Caco-2 (cell line): ENCODE data around the gene PPAN. TPM values are rescaled to one million over a fixed set of nuclear protein-coding genes. Genes with fewer than 3 reads are reported as not detected.

Experiments
- BruUV-seq: library from RNA; stranded (reverse); fragments of 400-500 nt; replicated peaks from 2 replicates; lab custom pipeline; 2021; lab: Mats Ljungman, UMichigan
- CTCF ChIA-PET: fragments of 300-600 bp; sonication (Branson Sonifier 250); formaldehyde crosslinking; loops from one replicate; lab custom pipeline; 2022; ENCODE audit warnings: antibody characterized with exemption; lab: Charles Lee
- POLR2A ChIA-PET: fragments of 300-600 bp; sonication (Branson Sonifier 250); formaldehyde crosslinking; loops from one replicate; lab custom pipeline; 2022; ENCODE audit warnings: antibody characterized with exemption; lab: Charles Lee
- DNase-seq, 2 experiments: peaks; one replicate each; pipeline versions ENCODE4 v3.0.0 to v3.0.0-alpha.2; 2020 to 2022
- H3K27me3 ChIP-seq: replicated peaks from 2 replicates; pipeline ENCODE4 v1.6.0; 2011; ENCODE audit warnings: low read length; ENCODE audit not compliant: control insufficient read depth, insufficient read depth
- H3K36me3 ChIP-seq: 2 replicates; pipeline ENCODE4 v1.5.1; 2011; ENCODE audit warnings: low read length; ENCODE audit not compliant: control insufficient read depth, insufficient read depth
- H3K4me1 ChIP-seq: fragments of 250-450 bp; sonication (Bioruptor Pico); 2 replicates; pipeline ENCODE4 v1.5.1; 2020; ENCODE audit warnings: mild to moderate bottlenecking
- H3K4me3 ChIP-seq: 2 replicates; pipeline ENCODE4 v1.5.1; 2011; ENCODE audit warnings: low read depth, mild to moderate bottlenecking, control low read depth, low read length
- H3K9me3 ChIP-seq: fragments of 250-450 bp; sonication (Bioruptor Pico); 2 replicates; pipeline ENCODE4 v1.5.1; 2020; ENCODE audit warnings: mild to moderate bottlenecking, moderate library complexity
- H3K27ac Mint-ChIP-seq: one replicate; pipeline ENCODE4 v1.8.0; 2022; ENCODE audit warnings: mixed read lengths; ENCODE audit not compliant: unreplicated experiment
- H3K27me3 Mint-ChIP-seq: one replicate; pipeline ENCODE4 v1.8.0; 2022; ENCODE audit warnings: mixed read lengths; ENCODE audit not compliant: insufficient read depth, unreplicated experiment
- H3K36me3 Mint-ChIP-seq: one replicate; pipeline ENCODE4 v1.8.0; 2022; ENCODE audit warnings: mild to moderate bottlenecking, mixed read lengths; ENCODE audit not compliant: insufficient read depth, unreplicated experiment
- H3K4me1 Mint-ChIP-seq: one replicate; pipeline ENCODE4 v1.8.0; 2022; ENCODE audit warnings: low read depth, mixed read lengths; ENCODE audit not compliant: unreplicated experiment
- H3K4me3 Mint-ChIP-seq: one replicate; pipeline ENCODE4 v1.8.0; 2022; ENCODE audit warnings: mild to moderate bottlenecking, moderate library complexity, mixed read lengths; ENCODE audit not compliant: unreplicated experiment
- H3K9me3 Mint-ChIP-seq: one replicate; pipeline ENCODE4 v1.8.0; 2022; ENCODE audit warnings: mixed read lengths; ENCODE audit not compliant: unreplicated experiment
- intact Hi-C: fragments of 100-400 bp; cut with micrococcal nuclease; formaldehyde crosslinking; loops from one replicate; pipeline ENCODE4 v1.10.0; 2022; ENCODE audit not compliant: unreplicated experiment
- total RNA-seq: library from RNA; stranded (reverse); gene quantifications from 2 replicates; pipeline ENCODE4 v1.2.3, GENCODE V29; 2022
- TF ChIP-seq, protein P1 (sequence below), 2 experiments: fragments of 200-600 bp in 1 of 2; IDR thresholded peaks; 1 replicate in 1 of 2; 2 replicates in 1 of 2; pipeline versions ENCODE4 v1.5.1 to v1.8.0; 2011 to 2022; ENCODE audit warnings: antibody characterized with exemption in 1 of 2, control low read depth in 1 of 2, inconsistent platforms in 1 of 2, low read depth in 1 of 2, low read length in 1 of 2, mild to moderate bottlenecking in 1 of 2, moderate library complexity in 1 of 2; ENCODE audit not compliant: insufficient read depth in 1 of 2, severe bottlenecking in 1 of 2, unreplicated experiment in 1 of 2

Gene PPAN
- total RNA-seq, 1 experiment from 2014 or later, result 62.8 TPM

DNA sequence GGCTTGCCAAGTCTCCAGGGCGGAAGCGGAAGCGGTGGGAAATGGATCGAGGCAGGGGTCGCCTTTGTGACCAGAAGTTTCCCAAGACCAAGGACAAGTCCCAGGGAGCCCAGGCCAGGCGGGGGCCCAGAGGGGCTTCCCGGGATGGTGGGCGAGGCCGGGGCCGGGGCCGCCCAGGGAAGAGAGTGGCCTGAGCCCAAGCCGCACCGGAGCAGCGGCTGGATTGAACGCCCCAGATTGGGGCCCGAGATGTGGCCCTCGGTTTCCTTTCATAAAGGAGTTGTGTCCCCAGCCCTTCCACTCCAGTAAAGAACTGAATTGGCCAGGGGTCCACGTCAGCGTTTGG is 4.8 kb downstream of the PPAN start:
- TF ChIP-seq, protein P1, sequence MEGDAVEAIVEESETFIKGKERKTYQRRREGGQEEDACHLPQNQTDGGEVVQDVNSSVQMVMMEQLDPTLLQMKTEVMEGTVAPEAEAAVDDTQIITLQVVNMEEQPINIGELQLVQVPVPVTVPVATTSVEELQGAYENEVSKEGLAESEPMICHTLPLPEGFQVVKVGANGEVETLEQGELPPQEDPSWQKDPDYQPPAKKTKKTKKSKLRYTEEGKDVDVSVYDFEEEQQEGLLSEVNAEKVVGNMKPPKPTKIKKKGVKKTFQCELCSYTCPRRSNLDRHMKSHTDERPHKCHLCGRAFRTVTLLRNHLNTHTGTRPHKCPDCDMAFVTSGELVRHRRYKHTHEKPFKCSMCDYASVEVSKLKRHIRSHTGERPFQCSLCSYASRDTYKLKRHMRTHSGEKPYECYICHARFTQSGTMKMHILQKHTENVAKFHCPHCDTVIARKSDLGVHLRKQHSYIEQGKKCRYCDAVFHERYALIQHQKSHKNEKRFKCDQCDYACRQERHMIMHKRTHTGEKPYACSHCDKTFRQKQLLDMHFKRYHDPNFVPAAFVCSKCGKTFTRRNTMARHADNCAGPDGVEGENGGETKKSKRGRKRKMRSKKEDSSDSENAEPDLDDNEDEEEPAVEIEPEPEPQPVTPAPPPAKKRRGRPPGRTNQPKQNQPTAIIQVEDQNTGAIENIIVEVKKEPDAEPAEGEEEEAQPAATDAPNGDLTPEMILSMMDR (IDR thresholded peaks at IDR 0.05; ENCODE audit: insufficient read depth in 1 of 2, low read depth in 1 of 2, low read length in 1 of 2, severe bottlenecking in 1 of 2, unreplicated experiment in 1 of 2), result no peak

DNA sequence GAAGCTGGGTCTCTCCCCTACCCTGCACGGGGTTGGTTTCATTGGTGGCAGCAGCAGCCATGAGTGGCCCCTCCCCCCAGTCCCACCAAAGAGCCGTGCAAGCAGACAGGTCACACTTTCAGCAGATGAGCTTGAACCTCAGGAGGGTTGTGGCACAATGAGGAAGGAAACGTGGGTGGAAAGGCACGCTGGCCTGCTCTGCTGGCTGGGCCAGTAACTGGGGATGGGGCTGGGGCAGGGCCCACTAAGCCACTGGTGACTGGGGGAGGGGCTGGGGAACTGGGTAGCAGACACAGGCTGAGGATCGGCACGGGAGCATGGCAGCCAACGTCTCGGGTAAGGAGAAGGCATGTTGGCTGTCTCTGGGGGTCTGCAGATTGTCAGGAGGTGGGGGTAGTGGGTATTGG is 5.2 kb downstream of the PPAN start, which contains the start of gene P2RY11:
P2RY11 (plus strand) TSS at position 289 of the 407 bp plus-strand sequence; CDS start at position 318, 29 bp downstream.
- intact Hi-C loops, result loop anchor here (10.0 kb wide), 1 partner anchor 177 kb away; the partner anchor contains the start of gene OLFM2
- BruUV-seq, result no TSS peak
- peak within 1 kb of the TSS; percentile 75 for H3K27ac Mint-ChIP-seq
- TF ChIP-seq, protein P1 (IDR thresholded peaks at IDR 0.05; ENCODE audit: insufficient read depth in 1 of 2, low read depth in 1 of 2, low read length in 1 of 2, severe bottlenecking in 1 of 2, unreplicated experiment in 1 of 2), result no peak
- H3K4me1 Mint-ChIP-seq, result peaks cover 11% of the 10 kb centered on the region
- H3K36me3 Mint-ChIP-seq, result peaks cover 100% of the 10 kb centered on the region
- H3K9me3 ChIP-seq, result no peaks in the 10 kb centered on the region
- no peak within 1 kb of the TSS for H3K4me3 ChIP-seq
- no peaks in the 10 kb centered on the region for H3K9me3 Mint-ChIP-seq
- DNase-seq, result no peak
- H3K4me3 Mint-ChIP-seq, result no peak within 1 kb of the TSS
- ChIA-PET POLR2A (no interaction called here), CTCF (no interaction called here)
- H3K27me3 Mint-ChIP-seq, result no peaks in the 10 kb centered on the region
- H3K36me3 ChIP-seq, result peaks cover 2% of the 10 kb centered on the region
- H3K27me3 ChIP-seq, result no peaks in the 10 kb centered on the region
- H3K4me1 ChIP-seq, result no peaks in the 10 kb centered on the region; the same call in 1 of the 2 replicates

More for the DNA sequence above, 4.8 kb downstream of the PPAN start:
- Histone ChIP-seq H3K36me3 (peaks cover 2% of the 10 kb centered on the region), H3K27me3 (no peaks in the 10 kb centered on the region), H3K4me3 (no peak overlapping the region), H3K4me1 (no peaks in the 10 kb centered on the region; the same call in 1 of the 2 replicates), H3K9me3 (no peaks in the 10 kb centered on the region)
- BruUV-seq, result no TSS peak
- Mint-ChIP-seq H3K27me3 (no peaks in the 10 kb centered on the region), H3K9me3 (no peaks in the 10 kb centered on the region), H3K36me3 (peaks cover 100% of the 10 kb centered on the region), H3K4me3 (no peak overlapping the region), H3K27ac (no peak overlapping the region), H3K4me1 (peaks cover 11% of the 10 kb centered on the region)
- DNase-seq, result no peak
- ChIA-PET CTCF (no interaction called here), POLR2A (no interaction called here)
- intact Hi-C loops, result loop anchor here (10.0 kb wide), 1 partner anchor 176 kb away; the partner anchor contains the start of gene OLFM2

DNA sequence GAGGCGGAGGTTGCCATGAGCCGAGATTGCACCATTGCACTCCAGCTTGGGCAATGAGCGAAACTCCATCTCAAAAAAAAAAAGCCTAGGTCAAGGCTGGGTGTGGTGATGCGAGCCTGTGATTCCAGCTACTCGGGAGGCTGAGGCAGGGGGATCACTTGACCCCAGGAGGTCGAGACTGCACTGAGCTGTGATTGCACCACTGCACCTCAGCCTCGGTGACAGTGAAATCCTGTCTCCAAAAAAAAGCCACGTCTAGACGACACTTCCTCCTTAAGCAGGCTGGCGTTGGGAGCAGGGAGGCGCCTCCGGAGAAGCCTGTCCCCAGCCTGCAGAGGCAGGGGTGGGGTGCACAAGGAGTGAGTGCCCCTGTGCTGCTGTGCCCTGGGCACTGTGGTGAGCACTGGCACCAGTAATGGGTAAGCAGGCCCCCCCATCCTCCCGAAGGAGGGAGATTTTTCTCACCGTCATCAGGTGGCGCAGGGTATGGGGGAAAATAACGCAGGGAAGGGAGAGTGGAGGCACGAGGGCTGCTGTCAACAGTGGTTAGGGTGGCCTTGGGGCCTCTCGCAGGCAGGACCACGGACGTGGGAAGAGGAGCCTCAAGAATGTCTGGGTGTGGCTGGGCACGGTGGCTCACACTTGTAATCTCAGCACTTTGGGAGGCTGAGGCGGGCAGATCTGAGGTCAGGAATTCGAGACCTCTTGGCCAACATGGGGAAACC is 6.0 kb downstream of the PPAN start:
- Mint-ChIP-seq H3K36me3 (peaks cover 100% of the 10 kb centered on the region), H3K27ac (peak overlapping the region; percentile 75), H3K4me1 (peaks cover 6% of the 10 kb centered on the region), H3K9me3 (no peaks in the 10 kb centered on the region), H3K4me3 (no peak overlapping the region), H3K27me3 (no peaks in the 10 kb centered on the region)
- intact Hi-C loops, result loop anchor here (10.0 kb wide), 1 partner anchor 177 kb away; the partner anchor contains the start of gene OLFM2
- BruUV-seq, result no TSS peak
- DNase-seq, result no peak
- H3K27me3 ChIP-seq, result no peaks in the 10 kb centered on the region
- POLR2A ChIA-PET, result interaction anchor here (0.6 kb wide), 1 partner anchor 147 kb away, joined by 9 read pairs; no protein-coding TSS in a partner anchor
- peaks cover 2% of the 10 kb centered on the region for H3K36me3 ChIP-seq
- no peaks in the 10 kb centered on the region for H3K9me3 ChIP-seq
- no peaks in the 10 kb centered on the region; the same call in 1 of the 2 replicates for H3K4me1 ChIP-seq
- CTCF ChIA-PET, result no interaction called here
- no peak overlapping the region for H3K4me3 ChIP-seq
- TF ChIP-seq, protein P1 (IDR thresholded peaks at IDR 0.05; ENCODE audit: insufficient read depth in 1 of 2, low read depth in 1 of 2, low read length in 1 of 2, severe bottlenecking in 1 of 2, unreplicated experiment in 1 of 2), result no peak
